H1 (cell line): ENCODE results near the gene SLC47A2. TPM values are rescaled to one million over a fixed set of nuclear protein-coding genes. Genes with fewer than 3 reads are reported as not detected.

ENCODE experiments used
- JUND ChIP-seq: IDR thresholded peaks from 2 replicates; pipeline ENCODE4 v1.6.1; 2011; ENCODE audit warnings: mild to moderate bottlenecking, improper control_type of control experiment, low read length
- MAFK ChIP-seq: IDR thresholded peaks from 2 replicates; pipeline ENCODE4 v1.6.1; 2012; ENCODE audit warnings: low read depth, mild to moderate bottlenecking, improper control_type of control experiment, low read length
- SAP30 ChIP-seq: fragments of 300-600 bp; sonication (generic); IDR thresholded peaks from 2 replicates; pipeline ENCODE4 v1.7.1; 2012; ENCODE audit warnings: low read length, moderate library complexity, mild to moderate bottlenecking, inconsistent platforms; ENCODE audit not compliant: insufficient read depth, insufficient replicate concordance
- YY1 ChIP-seq: IDR thresholded peaks from 2 replicates; pipeline ENCODE4 v1.6.1; 2011; ENCODE audit warnings: low read depth, mild to moderate bottlenecking, low read length
- polyA plus RNA-seq, 7 experiments: library from polyadenylated mRNA; depleted of rRNA in 3 of 7; stranded (reverse) in 5 of 7; unstranded in 2 of 7; fragments of >200 nt in 5 of 7; fragments of 200-250 nt in 2 of 7; gene quantifications; 1 replicate in 5 of 7; 2 replicates in 1 of 7; 4 replicates in 1 of 7; pipeline versions ENCODE4 v1.2.1 to v1.2.3, GENCODE V29; 2011 to 2013; ENCODE audit warnings: missing spikeins in 2 of 7, mixed read lengths in 2 of 7
- total RNA-seq: library from RNA; stranded (reverse); fragmentation: NEBNext Ultra II Directional; extraction: Animal tissue kit (Norgen Biotek cat#: 25700); gene quantifications from 2 replicates; pipeline ENCODE4 v1.2.1, GENCODE V29; 2021

The SLC47A2 gene
- total and polyA plus RNA-seq, 2 of the 8 experiments (the other 6 are each of a cell fraction or from before 2014, with no cell fraction given), result not detected

DNA sequence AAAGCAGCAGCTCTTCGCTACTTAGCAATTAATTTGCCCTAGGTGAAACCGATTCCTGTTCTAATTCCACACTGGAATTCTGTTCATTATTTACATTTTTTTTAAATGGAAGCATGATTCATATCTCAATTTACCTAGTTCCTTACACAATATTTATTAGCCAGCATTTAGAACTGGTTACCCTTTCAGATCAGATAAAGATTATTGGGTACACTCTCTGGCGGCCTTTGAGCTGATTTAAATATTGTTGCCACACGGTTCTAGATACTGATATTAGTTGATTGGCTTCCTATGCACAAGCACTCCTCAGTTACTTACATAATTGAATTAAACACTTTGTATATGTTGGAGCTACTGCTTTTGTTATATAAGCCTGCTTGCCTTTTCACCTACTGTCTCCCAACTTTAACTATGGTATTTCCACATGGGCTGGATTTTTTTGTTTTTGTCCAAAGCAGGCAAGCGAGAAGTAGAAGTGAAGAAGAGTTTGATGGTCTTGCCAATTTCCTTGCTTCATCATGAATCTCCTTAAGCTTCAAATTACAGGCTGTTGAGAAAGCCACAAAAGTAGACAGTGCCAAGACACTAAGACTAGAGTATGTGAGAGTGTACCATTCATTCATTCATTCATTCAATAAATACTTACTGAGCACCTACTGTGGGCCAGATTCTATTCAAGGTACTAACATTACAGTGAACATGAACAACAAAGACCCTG is 71.7 kb downstream of the SLC47A2 start (continued):
- TF ChIP-seq SAP30 (no peak), JUND (no peak), YY1 (no peak), MAFK (no peak)
- TF ChIP-seq, all 59 proteins: peak for 0
